GM19035 (cell line): ENCODE measurements around the gene LIMS1.
"Not testable (repeated sequence)": the region's sequence is repeated elsewhere in the genome, so short reads cannot be mapped to it uniquely, and the experiment has no call there.

Source experiments
- ATAC-seq: cut with Tn5 transposase; IDR thresholded peaks from one replicate; pipeline ENCODE4 v1.9.1; 2021; ENCODE audit not compliant: unreplicated experiment

Gene LIMS1

DNA sequence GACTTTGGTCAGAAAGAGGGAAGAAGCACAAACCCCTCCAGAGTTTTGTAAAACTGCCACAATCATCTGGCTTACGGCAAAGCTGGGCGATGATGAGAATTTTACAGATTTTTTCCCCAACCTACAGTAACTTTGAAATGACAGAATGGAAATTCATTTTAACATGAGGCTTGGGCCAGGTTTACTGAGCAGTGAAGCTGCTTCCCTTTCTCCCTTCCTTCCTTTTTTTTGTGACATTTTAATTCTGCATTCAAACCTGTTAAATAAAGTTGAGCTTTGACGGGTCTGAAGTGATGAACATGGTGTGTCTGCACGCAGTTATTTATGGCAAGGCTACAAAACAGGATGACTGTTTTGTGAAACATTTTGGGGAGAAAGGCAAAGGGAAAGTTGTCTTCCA, 123.2 kb downstream of the LIMS1 start:
- not testable (repeated sequence) for ATAC-seq

DNA sequence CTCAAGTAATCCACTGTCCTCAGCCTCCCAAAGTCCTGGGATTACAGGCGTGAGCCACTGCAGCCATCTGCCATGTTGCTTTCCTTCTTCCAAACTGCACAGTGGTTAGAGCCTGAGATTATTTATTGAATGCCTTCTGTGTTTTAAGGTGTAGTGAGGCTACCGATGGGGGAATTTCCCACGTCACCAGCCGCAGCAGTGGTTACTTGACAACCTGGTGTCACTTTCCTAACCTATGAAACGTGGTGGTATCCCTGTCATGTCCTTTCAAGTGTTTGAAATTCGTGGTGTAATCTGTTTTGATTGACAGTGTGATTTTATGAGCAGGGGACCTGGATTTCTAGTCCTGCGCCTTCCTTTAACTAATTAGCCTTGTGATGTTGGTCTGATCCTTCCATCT, 124.3 kb downstream of the LIMS1 start:
- ATAC-seq: not testable (repeated sequence)

DNA sequence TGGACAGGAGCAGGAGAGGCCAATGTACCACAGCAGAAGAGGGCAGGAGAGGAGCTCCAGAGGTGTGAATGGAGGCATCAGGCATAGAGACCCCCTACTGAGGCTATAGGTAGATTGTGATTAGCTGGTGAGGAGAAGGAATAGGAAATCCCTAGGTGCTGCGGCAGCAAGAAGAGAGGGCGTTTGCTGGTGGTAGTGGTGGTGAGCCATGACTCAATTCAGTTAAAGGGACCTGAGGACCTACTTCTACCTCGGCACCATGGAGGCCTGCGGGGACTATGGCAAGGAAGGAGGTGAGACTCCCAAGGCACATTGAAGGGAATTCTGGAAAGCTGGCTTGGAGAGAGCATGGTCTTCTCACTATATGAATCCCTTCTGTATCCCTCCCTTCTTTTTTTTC, 127.2 kb downstream of the LIMS1 start:
- ATAC-seq: not testable (repeated sequence)

DNA sequence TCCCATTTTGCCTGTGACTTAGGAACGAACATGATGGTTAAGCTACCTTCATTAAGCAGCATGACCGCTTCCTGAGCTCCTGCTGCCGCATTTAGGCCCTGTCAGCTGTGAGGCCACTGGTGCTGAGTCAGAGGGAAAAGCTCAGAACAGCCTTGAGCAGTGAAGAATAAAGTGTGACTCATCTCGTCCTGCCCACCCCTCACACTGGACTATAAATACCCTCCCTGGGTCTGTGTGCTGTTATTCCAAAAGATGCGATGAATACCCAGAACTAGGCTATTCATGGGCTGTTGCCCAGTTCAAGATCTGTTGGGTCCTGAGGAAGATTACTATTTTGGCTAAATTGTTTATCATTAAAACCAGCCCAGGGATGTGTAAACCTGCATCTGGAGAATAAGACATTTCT, 127.9 kb downstream of the LIMS1 start:
- peak; percentile 82 for ATAC-seq

- not testable (repeated sequence) for ATAC-seq
These were observed 129.1 kb downstream of the LIMS1 start for GRCh38 chr2:108663346-108663745.

DNA sequence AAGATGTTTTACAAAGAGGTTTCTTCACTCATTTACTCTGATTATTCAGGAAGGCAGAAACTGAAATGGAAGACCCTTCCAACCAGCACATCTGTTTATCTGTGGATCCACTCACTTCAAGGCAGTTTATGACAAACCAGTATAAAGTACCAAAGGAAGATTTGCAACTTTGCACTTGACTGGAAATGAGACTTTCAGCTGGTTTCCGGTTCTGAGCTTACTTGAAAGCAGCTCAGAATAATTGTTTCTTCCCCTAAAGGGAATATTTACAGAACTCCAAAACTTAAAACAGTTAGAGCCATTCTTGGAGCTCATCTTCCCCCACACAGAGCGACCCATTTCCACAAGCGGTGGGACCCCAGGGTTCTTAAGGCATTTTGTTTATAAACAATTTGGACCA, 129.8 kb downstream of the LIMS1 start:
- not testable (repeated sequence) for ATAC-seq

- ATAC-seq: not testable (repeated sequence)
These were observed 130.7 kb downstream of the LIMS1 start for GRCh38 chr2:108664979-108665378.

GRCh38 chr2:108665975-108666374, 131.7 kb downstream of the LIMS1 start:
- ATAC-seq: not testable (repeated sequence)

GRCh38 chr2:108667140-108667539, 132.9 kb downstream of the LIMS1 start:
- ATAC-seq: not testable (repeated sequence)

DNA sequence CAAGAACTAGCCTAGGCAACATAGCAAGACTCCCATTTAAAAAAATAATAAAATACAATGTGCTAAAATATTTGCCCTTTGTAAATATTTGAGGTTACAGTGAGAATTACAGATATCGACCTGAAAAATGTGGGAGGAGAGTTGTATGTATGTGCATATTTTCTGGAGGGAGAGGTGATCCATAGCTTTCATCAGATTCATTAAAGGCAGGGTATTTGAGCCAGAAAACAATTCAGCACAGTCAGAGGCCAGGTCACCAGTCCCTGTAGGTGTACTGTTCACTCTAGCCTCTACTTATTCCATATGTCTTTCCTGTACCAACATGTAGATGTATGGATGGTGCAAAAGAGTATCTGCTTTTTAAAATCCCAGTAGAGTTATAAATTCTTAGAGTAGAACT, 136.0 kb downstream of the LIMS1 start:
- ATAC-seq: not testable (repeated sequence)

DNA sequence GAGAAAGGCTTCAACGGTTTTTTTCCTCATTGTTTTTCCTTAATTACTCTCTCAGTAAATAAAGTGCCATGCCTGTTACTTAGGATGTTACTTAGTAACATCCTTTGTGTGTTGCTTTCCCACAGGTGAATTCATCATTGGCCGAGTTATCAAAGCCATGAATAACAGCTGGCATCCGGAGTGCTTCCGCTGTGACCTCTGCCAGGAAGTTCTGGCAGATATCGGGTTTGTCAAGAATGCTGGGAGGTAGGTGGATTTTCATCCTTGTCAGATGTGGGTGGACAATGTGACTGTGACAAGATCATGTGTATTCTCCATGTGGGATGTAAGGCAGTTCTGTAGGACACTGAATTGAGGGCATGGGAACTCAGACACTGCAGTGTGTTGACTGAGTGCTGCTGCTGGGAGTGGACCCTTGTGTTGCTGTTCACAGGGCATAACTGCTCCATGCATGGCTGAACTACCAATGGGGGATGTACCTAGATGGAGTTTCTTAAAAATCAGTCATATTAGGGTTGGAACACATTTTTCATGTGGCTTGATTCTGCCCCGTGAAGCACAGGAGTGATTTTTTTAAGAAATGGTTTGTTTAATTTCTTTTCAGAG, 138.0 kb downstream of the LIMS1 start:
- ATAC-seq: not testable (repeated sequence)

DNA sequence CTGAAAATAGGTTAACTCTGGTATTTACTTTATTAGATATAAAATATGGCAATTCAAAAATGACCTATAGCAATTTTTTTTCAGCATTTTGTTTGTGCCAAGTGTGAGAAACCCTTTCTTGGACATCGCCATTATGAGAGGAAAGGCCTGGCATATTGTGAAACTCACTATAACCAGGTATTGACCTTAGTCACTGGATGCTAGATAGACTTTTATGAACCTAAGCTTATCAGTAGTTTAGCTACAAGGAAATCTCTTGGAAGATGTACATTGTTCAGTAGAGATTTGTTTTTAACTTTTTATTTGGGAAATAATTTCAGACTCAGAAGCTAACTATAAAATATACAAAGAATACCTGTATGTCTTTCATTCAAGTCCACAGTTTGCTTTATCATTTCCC, 142.3 kb downstream of the LIMS1 start:
- ATAC-seq: not testable (repeated sequence)

DNA sequence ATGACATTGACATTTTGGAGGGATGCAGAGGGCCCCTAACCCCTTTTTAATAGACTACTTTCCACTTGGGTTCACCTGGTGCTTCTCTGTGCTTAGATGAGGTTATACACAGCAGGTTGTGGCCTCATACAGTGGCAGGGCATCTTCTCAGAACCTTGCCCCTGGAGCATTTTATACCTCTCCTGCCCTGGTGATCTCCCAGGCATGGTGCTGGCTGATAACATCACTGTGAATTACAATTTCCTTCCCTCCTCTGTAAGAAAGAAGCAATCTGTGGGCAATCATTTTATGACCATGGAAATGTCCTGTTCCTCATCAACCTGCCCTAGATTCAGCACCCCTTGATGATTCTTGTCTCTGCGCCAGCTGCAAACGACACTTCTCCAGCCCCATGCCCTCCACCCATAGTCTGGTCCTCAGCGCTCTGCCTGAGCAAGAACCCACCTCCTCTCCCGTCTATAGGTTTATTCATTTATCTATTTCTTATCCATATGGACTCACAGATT, 143.0 kb downstream of the LIMS1 start:
- ATAC-seq: not testable (repeated sequence)

DNA sequence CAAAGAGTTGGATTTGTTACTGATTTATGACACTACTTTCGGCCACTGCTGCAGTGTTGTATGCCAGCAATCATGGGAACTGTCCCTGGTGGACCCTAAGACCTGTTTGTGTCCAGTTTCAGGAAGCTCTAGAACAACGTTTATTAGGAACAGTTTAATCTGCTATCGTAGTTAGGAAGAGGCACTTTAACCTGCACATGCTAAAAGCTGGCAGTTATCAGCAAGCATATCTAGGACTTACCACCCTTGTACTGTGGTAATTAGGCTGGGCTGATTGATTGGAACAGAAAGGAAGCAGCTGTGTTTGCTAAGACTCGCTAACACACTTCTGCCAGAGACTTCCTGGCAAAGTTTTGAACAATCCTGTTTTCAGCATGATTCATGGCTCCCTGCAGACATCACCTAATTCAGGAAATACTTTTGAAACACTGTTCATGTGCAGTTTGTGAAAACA, 144.0 kb downstream of the LIMS1 start:
- not testable (repeated sequence) for ATAC-seq

- ATAC-seq: not testable (repeated sequence)
These were observed 146.5 kb downstream of the LIMS1 start for GRCh38 chr2:108680805-108681204.

- ATAC-seq: not testable (repeated sequence)
These were observed 154.8 kb downstream of the LIMS1 start for GRCh38 chr2:108688818-108689756.

- peak; percentile 85 for ATAC-seq
These were observed 155.7 kb downstream of the LIMS1 start for GRCh38 chr2:108690001-108690400.

GRCh38 chr2:108691447-108691846, 157.2 kb downstream of the LIMS1 start:
- no peak for ATAC-seq

DNA sequence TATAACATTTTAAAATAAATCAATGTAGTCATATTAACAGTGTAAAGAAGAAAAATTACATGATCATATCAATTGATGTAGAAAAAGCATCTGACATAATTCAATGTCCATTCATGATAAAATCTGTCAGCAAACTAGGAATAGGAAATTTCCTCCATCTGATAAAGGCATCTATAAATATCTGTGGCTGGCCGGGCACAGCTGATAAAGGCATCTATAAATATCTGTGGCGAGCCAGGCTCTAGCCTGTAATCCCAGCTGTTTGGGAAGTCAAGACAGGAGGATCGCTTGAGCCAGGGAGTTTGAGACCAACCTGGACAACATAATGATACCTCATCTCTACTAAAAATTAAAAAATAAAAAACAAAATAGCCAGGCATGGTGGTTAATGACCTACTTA, 166.9 kb downstream of the LIMS1 start:
- no peak for ATAC-seq

DNA sequence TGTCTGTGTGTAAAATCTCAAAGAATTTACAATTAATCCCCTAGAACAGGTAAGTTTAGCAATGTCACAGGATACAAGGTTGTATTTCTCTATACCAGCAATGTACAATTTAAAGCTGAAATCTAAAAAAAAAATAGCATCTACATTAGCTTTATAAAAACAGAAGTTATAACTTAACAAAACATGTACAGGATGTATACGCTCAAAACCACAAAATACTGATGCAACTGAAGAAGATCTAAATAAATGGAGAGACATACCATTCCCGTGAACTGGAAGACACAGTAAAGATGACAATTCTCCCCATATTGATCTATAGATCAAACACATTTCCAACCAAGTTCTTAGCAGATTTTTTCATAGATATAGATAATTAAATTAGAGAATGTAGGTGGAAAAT, 167.5 kb downstream of the LIMS1 start:
- ATAC-seq: no peak

DNA sequence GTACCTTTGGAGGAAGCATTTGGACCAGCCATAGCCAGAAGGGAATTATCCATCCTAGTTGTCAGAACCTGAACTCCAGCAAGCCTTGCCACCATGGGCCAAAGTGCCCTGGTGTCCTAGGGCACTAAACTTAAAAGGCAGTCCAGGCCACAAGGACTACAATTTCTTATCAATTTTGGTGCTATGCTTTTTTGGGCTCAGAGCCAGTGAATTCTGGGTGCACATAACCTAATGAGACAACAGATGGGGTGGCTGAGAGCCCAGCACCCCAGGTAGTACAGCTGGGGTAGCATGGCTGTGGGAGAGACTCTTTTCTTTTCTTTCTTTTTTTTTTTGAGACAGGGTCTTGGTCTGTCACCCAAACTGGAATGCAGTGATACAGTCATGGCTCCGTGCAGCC, 170.6 kb downstream of the LIMS1 start:
- no peak for ATAC-seq

- no peak for ATAC-seq
These were observed 173.0 kb downstream of the LIMS1 start for GRCh38 chr2:108707300-108707699.
